CD4-positive, alpha-beta T cell treated with Interleukin-2 at 100 ng/mL for 4 hours (primary cell): Measurements from ENCODE around the gene CRYBA2.

ENCODE experiments used
- DNase-seq: peaks from one replicate; pipeline ENCODE4 v3.0.0-alpha.2; 2020; ENCODE audit warnings: low spot score

Gene CRYBA2

GRCh38 chr2:218982586-218983262 lies 10.5 kb downstream of the CRYBA2 start:
- DNase-seq: no peak

DNA sequence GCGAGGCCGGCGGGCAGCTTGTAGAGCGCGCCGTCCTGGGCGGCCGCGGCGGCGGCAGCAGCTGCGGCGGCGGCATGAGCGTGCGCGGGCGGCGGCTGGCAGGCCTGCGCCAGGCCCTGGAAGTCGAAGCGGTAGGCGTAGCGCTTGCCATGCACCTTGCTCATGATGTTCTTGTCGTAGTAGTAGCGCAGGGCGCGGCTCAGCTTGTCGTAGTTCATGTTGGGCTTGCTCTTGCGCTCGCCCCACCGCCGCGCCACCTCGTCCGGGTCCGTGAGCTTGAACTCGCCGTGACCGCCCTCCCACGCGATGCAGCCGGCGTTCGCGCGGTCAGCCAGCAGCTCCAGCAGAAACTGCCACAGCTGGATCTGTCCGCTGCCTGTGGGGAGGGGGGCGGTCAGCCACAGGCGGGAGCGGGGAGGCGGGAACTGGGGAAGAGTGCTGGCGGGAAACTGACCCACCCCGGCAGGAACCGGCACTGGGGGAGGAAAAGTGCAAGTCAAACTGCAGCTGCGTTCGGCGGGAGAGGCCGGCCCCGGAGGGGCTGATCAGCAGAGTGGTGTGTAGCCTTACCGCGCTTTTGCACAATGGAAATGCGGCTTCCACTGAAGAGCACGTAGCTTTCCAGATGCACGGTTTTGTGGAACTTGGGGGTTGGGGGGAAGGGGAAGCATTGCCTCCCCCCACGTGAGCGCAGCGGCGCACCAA lies 11.2 kb downstream of the CRYBA2 start:
- peak; percentile 22 for DNase-seq

GRCh38 chr2:218981390-218981880 lies 11.8 kb downstream of the CRYBA2 start:
- no peak for DNase-seq

DNA sequence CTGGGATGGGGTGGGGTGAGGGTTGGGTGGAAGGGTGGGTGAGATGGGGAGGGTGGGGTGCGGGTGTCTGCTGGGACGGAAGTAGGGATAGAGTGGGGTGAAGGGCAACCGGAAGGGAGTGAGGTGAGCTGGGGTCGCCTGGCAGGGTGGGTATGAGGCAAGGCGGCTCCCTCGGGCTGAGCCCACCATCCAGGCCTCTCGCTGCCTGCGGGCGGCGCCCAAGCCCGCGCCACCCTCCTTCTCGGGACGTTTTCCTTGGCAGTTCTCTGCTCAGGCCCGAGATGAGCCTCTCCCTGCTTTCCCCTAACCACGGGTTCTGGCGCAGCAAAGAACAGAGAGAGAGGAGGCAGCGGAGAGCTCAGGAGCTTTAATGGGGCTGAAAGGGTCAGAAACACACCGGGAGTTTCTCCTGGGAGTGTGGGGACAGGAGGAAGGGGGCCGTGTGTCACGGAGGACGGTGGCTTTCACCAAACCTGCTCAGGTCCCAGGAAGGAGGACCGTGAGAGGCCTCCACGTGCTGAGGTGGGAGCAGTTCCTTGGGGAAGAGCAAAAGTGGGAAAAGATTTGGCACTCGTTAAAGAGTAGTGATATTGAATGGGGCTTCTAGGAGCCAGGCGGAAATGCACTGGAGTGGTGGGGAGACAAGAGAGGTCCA lies 12.4 kb downstream of the CRYBA2 start:
- no peak for DNase-seq

- DNase-seq: peak; percentile 85
Observed at GRCh38 chr2:218979846-218980734, 13.1 kb downstream of the CRYBA2 start.

- no peak for DNase-seq
Observed at GRCh38 chr2:218975060-218975777, 18.0 kb downstream of the CRYBA2 start.

GRCh38 chr2:218970894-218971293 lies 22.3 kb downstream of the CRYBA2 start:
- no peak for DNase-seq

GRCh38 chr2:218964041-218964771 lies 29.0 kb downstream of the CRYBA2 start:
- DNase-seq: no peak

DNA sequence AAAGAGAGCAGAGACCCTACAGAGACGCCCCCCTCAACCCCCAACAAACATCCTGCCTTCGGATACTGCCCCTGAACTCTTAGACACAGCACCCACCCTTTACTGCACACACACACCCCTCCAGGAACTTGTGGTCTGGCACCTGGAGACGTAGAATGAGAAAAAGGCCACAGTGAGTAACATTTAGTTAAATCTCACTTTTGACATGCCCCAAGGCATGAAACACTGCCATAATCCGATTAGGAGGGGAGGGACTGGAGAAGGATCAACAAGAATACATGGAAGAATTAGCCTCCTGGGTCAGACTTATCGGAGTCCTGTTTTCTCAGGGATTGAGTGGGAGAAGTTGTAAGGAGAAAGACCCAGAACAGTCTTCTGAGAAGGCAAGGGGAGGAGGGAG lies 29.6 kb downstream of the CRYBA2 start:
- no peak for DNase-seq

- peak; percentile 42 for DNase-seq
Observed at GRCh38 chr2:218962859-218963492, 30.2 kb downstream of the CRYBA2 start.

DNA sequence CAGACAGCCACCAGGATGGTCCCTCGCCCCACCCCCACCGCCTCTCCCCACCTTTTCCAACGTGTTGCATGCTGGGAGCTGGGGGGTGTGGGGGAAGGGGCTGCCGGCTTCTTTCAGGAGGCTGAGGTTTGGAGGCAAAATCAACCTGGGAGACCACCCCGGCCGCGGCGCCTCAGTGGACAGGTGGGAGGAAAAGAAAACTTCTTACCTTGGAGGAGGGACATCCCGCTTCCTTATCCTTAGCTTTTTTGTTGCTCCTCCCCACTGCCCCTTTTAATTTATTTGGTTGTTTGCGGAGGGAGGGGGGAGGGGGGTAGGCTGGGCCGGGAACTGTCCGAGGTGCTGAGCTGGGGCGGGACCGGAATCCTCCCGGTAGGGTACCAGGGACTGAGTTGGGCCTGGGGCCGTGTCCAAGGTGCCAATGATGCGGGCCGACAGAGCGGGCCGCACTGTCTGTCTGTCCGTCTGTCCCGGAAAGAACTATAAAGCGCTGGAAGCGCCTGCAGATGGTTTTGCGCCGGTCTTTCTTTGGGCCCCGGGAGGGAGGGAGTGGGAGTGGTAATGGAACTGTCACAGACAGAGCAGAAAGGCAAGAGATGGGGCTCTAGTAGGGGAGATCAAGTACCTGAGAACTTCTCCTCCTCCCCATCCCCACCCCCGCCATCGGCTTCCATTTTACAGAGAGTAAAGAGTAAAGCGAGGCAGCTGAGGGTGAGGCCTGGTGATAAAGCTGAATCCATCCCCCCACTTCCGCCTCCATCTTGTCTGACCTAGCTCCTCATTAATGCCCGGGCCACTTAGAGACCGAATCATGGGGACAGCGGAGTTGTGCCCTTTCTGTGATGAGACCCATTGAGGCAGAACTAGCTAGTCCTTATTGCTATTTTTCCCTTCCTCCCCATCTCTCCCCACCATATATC lies 31.3 kb downstream of the CRYBA2 start:
- no peak for DNase-seq

GRCh38 chr2:218961229-218961628 lies 32.0 kb downstream of the CRYBA2 start:
- DNase-seq: no peak

- no peak for DNase-seq
Observed at GRCh38 chr2:218960309-218961165, 32.7 kb downstream of the CRYBA2 start.

DNA sequence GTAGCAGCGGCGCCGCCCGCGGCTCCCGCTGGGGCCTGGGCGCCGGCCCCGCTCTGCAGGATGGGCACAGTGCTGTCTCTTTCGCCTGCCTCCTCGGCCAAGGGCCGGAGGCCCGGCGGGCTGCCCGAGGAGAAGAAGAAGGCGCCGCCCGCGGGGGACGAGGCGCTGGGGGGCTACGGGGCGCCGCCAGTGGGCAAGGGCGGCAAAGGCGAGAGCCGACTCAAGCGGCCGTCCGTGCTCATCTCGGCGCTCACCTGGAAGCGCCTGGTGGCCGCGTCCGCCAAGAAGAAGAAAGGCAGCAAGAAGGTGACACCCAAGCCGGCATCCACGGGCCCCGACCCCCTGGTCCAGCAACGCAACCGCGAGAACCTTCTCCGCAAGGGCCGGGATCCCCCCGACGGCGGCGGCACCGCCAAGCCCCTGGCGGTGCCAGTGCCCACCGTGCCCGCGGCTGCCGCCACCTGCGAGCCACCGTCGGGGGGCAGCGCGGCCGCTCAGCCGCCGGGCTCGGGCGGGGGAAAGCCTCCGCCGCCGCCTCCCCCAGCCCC lies 33.4 kb downstream of the CRYBA2 start:
- DNase-seq: no peak

DNA sequence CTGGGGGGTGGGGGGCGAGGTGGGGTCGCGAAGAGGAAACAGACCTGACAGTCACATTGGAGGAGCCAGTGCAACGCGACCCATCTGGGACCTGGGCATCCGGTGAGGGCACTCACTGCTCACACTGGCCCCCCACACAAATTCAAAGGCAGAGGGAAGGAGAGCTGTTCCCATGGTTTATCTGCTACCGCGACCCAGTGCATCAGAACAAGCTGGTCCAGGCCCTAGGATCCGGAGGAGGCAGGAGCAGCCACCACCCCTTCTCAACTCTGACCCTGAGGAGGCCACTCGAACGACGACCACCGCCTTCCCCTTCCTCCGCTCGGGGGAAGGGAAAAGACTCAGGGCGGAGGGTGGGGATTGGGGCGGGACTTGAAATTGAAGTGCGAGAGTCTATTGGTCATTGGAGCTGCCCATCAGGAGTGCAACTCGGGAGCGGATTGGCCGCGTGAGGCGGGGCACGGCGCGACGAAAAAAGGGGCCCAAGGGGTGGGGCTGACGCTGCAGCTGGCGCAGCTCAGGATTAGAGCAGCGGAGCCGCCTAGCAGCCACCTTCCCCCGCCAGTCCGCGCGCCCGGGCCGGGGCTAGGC lies 34.0 kb downstream of the CRYBA2 start, which contains the start of gene CDK5R2:
CDK5R2 (plus strand) TSS at position 526 of the 591 bp plus-strand sequence. CDS start 155 bp downstream, outside the sequence.
- DNase-seq: peak; percentile 60

DNA sequence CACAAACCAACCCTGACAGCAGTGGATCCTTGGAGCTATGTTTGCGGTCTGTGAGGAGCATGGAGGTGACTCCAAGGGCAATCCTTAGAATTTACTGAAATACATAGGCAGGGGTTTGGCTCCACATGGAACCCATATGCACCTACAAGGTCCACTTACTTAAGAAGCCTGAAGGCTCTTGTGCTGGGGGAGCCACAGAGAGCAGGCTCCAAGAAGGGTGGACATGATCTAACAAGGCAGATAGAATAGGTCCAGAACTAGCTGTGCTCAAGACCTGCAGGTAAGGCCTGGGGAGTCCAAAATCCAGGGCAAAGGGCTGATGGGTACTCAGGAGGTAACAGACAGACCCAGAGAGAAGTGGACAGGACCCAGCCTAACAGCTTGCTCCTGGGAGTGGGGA lies 34.9 kb downstream of the CRYBA2 start:
- DNase-seq: no peak

DNA sequence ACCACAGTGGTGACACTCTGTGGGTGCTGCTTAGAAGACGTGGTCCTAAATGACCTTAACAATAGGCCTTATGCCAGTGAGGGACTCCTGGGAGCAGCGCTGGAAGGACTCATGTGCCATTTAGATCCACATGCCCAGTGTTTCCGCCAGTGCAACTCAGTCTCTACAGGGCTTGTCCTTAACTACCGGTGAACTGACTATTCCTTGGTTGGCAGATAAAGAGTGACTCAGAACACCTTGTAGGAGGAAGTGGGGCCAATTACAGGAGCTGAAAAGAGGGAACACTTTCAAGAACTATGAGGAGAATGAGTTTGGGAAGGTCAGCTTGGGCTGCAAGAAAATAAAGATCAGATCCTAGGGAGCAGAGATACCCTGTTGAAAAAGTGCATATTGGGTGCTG lies 35.6 kb downstream of the CRYBA2 start:
- DNase-seq: no peak
